Keratinocyte (primary cell): ENCODE measurements around the gene SYNJ1. TPM values are rescaled to one million over a fixed set of nuclear protein-coding genes. Genes with fewer than 3 reads are reported as not detected.
"Not testable (repeated sequence)": the region's sequence is repeated elsewhere in the genome, so short reads cannot be mapped to it uniquely, and the experiment has no call there.

Source experiments
- DNase-seq: peaks from one replicate; pipeline ENCODE4 v3.0.0-alpha.2; 2011; ENCODE audit warnings: low read depth, missing footprints, low spot score
- FAIRE-seq: peaks from 2 replicates; lab custom pipeline; 2011; peaks lifted over from hg19 to GRCh38; lab: Jason Lieb, UNC
- H2AFZ ChIP-seq: 2 replicates; pipeline ENCODE4 v1.6.0; 2012; ENCODE audit warnings: low read length, control low read depth, inconsistent platforms; ENCODE audit not compliant: control insufficient read depth
- H3K27ac ChIP-seq: 2 replicates; pipeline ENCODE4 v1.5.1; 2011; ENCODE audit warnings: low read length; ENCODE audit not compliant: control insufficient read depth, insufficient read depth
- H3K27me3 ChIP-seq: 3 replicates; pipeline ENCODE4 v1.6.0; 2011; ENCODE audit warnings: low read length; ENCODE audit not compliant: control insufficient read depth, insufficient read depth; ENCODE audit errors: extremely low read depth
- H3K36me3 ChIP-seq, 2 experiments: 2 replicates in 1 of 2; 3 replicates in 1 of 2; pipeline ENCODE4 v1.5.1; 2011; ENCODE audit warnings: low read length in 2 of 2, mild to moderate bottlenecking in 1 of 2; ENCODE audit not compliant: control insufficient read depth in 2 of 2, insufficient read depth in 2 of 2; ENCODE audit errors: extremely low read depth in 1 of 2
- H3K4me1 ChIP-seq: 3 replicates; pipeline ENCODE4 v1.5.1; 2011; ENCODE audit warnings: low read length; ENCODE audit not compliant: control insufficient read depth, insufficient read depth; ENCODE audit errors: extremely low read depth
- H3K4me2 ChIP-seq: 3 replicates; pipeline ENCODE4 v1.6.0; 2011; ENCODE audit warnings: low read depth, low read length; ENCODE audit not compliant: control insufficient read depth, insufficient read depth; ENCODE audit errors: extremely low read depth
- H3K4me3 ChIP-seq, 3 experiments: fragments of 200-600 bp in 1 of 3; sonication (generic) in 1 of 3; 2 replicates in 2 of 3; 3 replicates in 1 of 3; pipeline ENCODE4 v1.5.1; 2011 to 2016; ENCODE audit warnings: low read length in 3 of 3, mild to moderate bottlenecking in 3 of 3, control low read depth in 2 of 3, inconsistent platforms in 1 of 3, low read depth in 1 of 3, mixed read lengths in 1 of 3, mixed run types in 1 of 3, moderate library complexity in 1 of 3; ENCODE audit not compliant: control insufficient read depth in 2 of 3, insufficient read depth in 2 of 3; ENCODE audit errors: extremely low read depth in 1 of 3
- H3K79me2 ChIP-seq: 2 replicates; pipeline ENCODE4 v1.6.0; 2012; ENCODE audit warnings: low read length; ENCODE audit not compliant: control insufficient read depth, insufficient read depth
- H3K9ac ChIP-seq: 3 replicates; pipeline ENCODE4 v1.6.0; 2011; ENCODE audit warnings: low read length; ENCODE audit not compliant: control insufficient read depth, insufficient read depth; ENCODE audit errors: extremely low read depth
- H3K9me1 ChIP-seq: 3 replicates; pipeline ENCODE4 v1.6.0; 2011; ENCODE audit warnings: low read length; ENCODE audit not compliant: control insufficient read depth, insufficient read depth; ENCODE audit errors: extremely low read depth
- H3K9me3 ChIP-seq: 2 replicates; pipeline ENCODE4 v1.5.1; 2012; ENCODE audit warnings: low read depth, low read length; ENCODE audit not compliant: control insufficient read depth
- H4K20me1 ChIP-seq: 3 replicates; pipeline ENCODE4 v1.6.0; 2011; ENCODE audit warnings: low read length; ENCODE audit not compliant: control insufficient read depth, insufficient read depth; ENCODE audit errors: extremely low read depth
- EZH2 ChIP-seq: IDR thresholded peaks from one replicate; pipeline ENCODE4 v1.6.1; 2012; ENCODE audit warnings: inconsistent platforms, mild to moderate bottlenecking, low read length, moderate library complexity
- dilution Hi-C: fragments of 300-500 bp; cut with MboI; formaldehyde crosslinking; loops from one replicate; pipeline ENCODE4 v1.7.0; 2020; ENCODE audit warnings: low sequenced_read_pairs; ENCODE audit not compliant: extremely low pct_ligation_motif_present
- polyA plus RNA-seq, 5 experiments: library from polyadenylated mRNA; depleted of rRNA in 3 of 5; stranded (reverse) in 3 of 5; stranded (forward) in 1 of 5; unstranded in 1 of 5; fragments of >200 nt; gene quantifications; 1 replicate in 1 of 5; 2 replicates in 3 of 5; 3 replicates in 1 of 5; pipeline versions ENCODE4 v1.2.1 to v1.2.3, GENCODE V29; 2011 to 2012; ENCODE audit warnings: missing spikeins in 2 of 5, low read depth in 1 of 5, low replicate concordance in 1 of 5
- TF ChIP-seq, protein P1 (sequence below), 3 experiments: IDR thresholded peaks in 1 of 3; conservative IDR thresholded peaks in 1 of 3; optimal IDR thresholded peaks in 1 of 3; 2 replicates in 2 of 3; 3 replicates in 1 of 3; pipeline versions ENCODE3 to v1.5.1; 2011; ENCODE audit warnings: low read length in 3 of 3, mild to moderate bottlenecking in 3 of 3, moderate library complexity in 2 of 3, control low read depth in 1 of 3, inconsistent platforms in 1 of 3; ENCODE audit not compliant: insufficient read depth in 2 of 3; ENCODE audit errors: extremely low read depth in 1 of 3

Gene SYNJ1
- polyA plus RNA-seq, 1 donor (not counting 4 experiments of a cell fraction or from before 2014, with no cell fraction given) = 4.9 TPM

GRCh38 chr21:32777269-32777668, 49.5 kb upstream of the SYNJ1 start:
- H3K79me2 ChIP-seq = no peaks in the 10 kb centered on the region
- no peak overlapping the region for H3K4me2 ChIP-seq
- no peaks in the 10 kb centered on the region for H3K36me3 ChIP-seq
- no peak overlapping the region for H3K4me3 ChIP-seq
- H3K9ac ChIP-seq = no peak overlapping the region
- H3K9me3 ChIP-seq = no peaks in the 10 kb centered on the region
- no peak overlapping the region for H3K27ac ChIP-seq
- H3K27me3 ChIP-seq = no peaks in the 10 kb centered on the region
- H4K20me1 ChIP-seq = no peaks in the 10 kb centered on the region
- no peak for DNase-seq
- H2AFZ ChIP-seq = no peak overlapping the region
- TF ChIP-seq, protein P1, sequence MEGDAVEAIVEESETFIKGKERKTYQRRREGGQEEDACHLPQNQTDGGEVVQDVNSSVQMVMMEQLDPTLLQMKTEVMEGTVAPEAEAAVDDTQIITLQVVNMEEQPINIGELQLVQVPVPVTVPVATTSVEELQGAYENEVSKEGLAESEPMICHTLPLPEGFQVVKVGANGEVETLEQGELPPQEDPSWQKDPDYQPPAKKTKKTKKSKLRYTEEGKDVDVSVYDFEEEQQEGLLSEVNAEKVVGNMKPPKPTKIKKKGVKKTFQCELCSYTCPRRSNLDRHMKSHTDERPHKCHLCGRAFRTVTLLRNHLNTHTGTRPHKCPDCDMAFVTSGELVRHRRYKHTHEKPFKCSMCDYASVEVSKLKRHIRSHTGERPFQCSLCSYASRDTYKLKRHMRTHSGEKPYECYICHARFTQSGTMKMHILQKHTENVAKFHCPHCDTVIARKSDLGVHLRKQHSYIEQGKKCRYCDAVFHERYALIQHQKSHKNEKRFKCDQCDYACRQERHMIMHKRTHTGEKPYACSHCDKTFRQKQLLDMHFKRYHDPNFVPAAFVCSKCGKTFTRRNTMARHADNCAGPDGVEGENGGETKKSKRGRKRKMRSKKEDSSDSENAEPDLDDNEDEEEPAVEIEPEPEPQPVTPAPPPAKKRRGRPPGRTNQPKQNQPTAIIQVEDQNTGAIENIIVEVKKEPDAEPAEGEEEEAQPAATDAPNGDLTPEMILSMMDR (optimal IDR thresholded peaks at IDR 0.05 in 1 of 3, IDR thresholded peaks at IDR 0.05 in 1 of 3, conservative IDR thresholded peaks at IDR 0.05 in 1 of 3; ENCODE audit: extremely low read depth in 1 of 3, insufficient read depth in 2 of 3, low read length in 3 of 3) = no peak
- TF ChIP-seq EZH2 = no peak
- no peak for FAIRE-seq
- H3K4me1 ChIP-seq = peaks cover 5% of the 10 kb centered on the region
- dilution Hi-C loops = no loop called here
- no peaks in the 10 kb centered on the region for H3K9me1 ChIP-seq

- no peaks in the 10 kb centered on the region for H4K20me1 ChIP-seq
- no peak for FAIRE-seq
Observed at GRCh38 chr21:32776743-32777142, 48.9 kb upstream of the SYNJ1 start.

GRCh38 chr21:32773048-32773344, 45.2 kb upstream of the SYNJ1 start:
- dilution Hi-C loops, H3K36me3 ChIP-seq, H3K27me3 ChIP-seq, FAIRE-seq, H3K27ac ChIP-seq, H2AFZ ChIP-seq, DNase-seq, H3K9me3 ChIP-seq, H3K9me1 ChIP-seq, H4K20me1 ChIP-seq: not testable (repeated sequence)
- Histone ChIP-seq H3K4me1 (peaks cover 13% of the 10 kb centered on the region), H3K4me2 (peak overlapping the region; percentile 94), H3K9ac (peak overlapping the region; percentile 91), H3K79me2 (peaks cover 34% of the 10 kb centered on the region), H3K4me3 (peak overlapping the region in 1 of 3 experiments; percentile 96)

More at GRCh38 chr21:32776743-32777142, 48.9 kb upstream of the SYNJ1 start:
- TF ChIP-seq, protein P1 (optimal IDR thresholded peaks at IDR 0.05 in 1 of 3, IDR thresholded peaks at IDR 0.05 in 1 of 3, conservative IDR thresholded peaks at IDR 0.05 in 1 of 3; ENCODE audit: extremely low read depth in 1 of 3, insufficient read depth in 2 of 3, low read length in 3 of 3) = no peak
- no peak for TF ChIP-seq EZH2
- H3K9me3 ChIP-seq = no peaks in the 10 kb centered on the region
- no peak overlapping the region for H2AFZ ChIP-seq
- H3K9ac ChIP-seq = no peak overlapping the region
- no peak overlapping the region for H3K4me2 ChIP-seq
- H3K9me1 ChIP-seq = no peaks in the 10 kb centered on the region
- H3K36me3 ChIP-seq = no peaks in the 10 kb centered on the region
- no peak overlapping the region for H3K27ac ChIP-seq
- no peak overlapping the region for H3K4me3 ChIP-seq
- no peak for DNase-seq
- peaks cover 5% of the 10 kb centered on the region for H3K4me1 ChIP-seq
- no peaks in the 10 kb centered on the region for H3K27me3 ChIP-seq
- dilution Hi-C loops = no loop called here
- no peaks in the 10 kb centered on the region for H3K79me2 ChIP-seq
